ENCODE results near the gene ZNF503.

The ZNF503 gene

DNA sequence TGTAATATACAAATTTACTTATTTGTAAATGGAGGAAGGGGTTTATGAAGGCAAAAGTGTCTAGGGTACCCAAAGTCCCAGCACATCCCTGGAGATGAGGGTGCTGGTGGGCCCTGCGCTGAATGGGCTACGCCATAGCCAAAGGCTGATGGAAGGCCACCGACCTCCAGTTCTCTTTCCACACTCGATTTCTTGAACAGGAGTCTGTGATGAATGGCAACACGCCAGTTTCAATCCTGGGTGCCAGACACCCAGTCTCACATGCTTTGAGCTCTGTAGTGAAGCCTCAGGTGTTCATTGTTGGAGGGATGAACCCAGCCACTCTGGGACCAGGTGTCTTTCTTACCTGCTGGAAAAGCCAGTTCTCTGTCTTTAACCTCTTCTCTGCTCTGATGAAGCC lies 30.6 kb upstream of the ZNF503 start:
- in situ Hi-C loops (cut with MboI; ENCODE audit: low sequenced_read_pairs): no loop called here

- in situ Hi-C loops (cut with MboI; ENCODE audit: low sequenced_read_pairs): no loop called here
Observed at GRCh38 chr10:75431180-75432111, 29.9 kb upstream of the ZNF503 start, which contains the start of gene LRMDA. Gene LRMDA, plus strand, starts transcription at chr10:75431624.

DNA sequence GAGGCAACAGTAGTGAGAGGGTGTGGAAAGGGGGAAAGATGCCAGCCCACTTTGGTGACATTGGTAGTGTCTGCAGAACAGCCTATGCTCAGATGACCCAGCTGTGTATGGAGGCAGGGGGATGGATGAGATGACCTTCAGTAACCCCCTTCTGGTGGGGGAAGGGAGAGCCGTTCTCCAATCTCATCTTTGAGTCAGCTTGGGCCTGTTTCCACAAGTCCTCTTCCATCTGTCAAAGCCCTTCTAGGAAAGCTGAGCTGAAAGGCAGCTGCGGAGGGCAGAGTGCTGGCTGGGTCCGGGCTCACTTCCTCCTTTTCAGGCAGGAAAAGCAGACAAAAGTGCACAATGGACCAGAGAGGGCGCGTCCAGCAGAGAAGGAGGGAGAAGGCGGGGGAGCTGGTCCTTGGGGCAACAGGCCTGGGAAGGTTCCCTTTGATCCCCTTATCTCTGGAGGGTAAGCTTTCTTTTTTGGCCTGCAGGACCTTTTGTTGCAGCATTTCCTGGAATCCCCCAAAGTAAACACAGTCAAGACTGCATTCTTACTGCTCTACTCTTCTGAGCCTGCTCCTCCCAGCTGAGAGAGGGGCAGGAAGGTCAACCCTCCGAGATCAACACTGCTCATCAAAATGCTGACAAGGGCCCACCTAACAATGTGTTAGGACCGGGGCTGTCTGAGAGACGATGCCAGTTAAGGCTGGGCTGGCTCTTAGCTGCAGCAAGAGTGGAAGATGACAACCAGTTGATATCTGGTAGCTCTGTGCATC lies 28.6 kb upstream of the ZNF503 start:
- in situ Hi-C loops (cut with MboI; ENCODE audit: low sequenced_read_pairs): no loop called here

GRCh38 chr10:75429159-75429827 lies 27.7 kb upstream of the ZNF503 start:
- in situ Hi-C loops (cut with MboI; ENCODE audit: low sequenced_read_pairs): no loop called here

- in situ Hi-C loops (cut with MboI; ENCODE audit: low sequenced_read_pairs): no loop called here
Observed at GRCh38 chr10:75428434-75429158, 27.0 kb upstream of the ZNF503 start.

DNA sequence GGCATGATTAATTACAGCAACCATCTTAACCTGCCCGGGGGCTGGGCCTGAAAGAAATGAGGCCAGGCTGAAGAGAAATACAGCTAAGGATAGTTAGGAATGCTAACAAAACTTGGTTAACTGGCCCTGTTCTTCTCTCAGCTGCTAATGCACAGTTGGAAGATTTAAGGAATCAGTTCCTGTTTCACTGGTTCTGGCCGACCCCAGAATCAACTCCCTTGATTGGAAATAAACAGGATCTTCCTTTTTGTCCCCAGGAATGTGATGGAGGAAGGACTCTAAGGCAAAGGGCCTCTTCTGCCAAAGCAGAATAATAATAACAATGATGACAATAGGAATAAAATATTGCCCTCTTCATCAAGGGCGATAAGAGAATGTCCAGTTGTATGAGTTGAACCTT lies 26.4 kb upstream of the ZNF503 start:
- in situ Hi-C loops (cut with MboI; ENCODE audit: low sequenced_read_pairs): no loop called here

GRCh38 chr10:75426880-75427279 lies 25.3 kb upstream of the ZNF503 start:
- in situ Hi-C loops (cut with MboI; ENCODE audit: low sequenced_read_pairs): no loop called here

DNA sequence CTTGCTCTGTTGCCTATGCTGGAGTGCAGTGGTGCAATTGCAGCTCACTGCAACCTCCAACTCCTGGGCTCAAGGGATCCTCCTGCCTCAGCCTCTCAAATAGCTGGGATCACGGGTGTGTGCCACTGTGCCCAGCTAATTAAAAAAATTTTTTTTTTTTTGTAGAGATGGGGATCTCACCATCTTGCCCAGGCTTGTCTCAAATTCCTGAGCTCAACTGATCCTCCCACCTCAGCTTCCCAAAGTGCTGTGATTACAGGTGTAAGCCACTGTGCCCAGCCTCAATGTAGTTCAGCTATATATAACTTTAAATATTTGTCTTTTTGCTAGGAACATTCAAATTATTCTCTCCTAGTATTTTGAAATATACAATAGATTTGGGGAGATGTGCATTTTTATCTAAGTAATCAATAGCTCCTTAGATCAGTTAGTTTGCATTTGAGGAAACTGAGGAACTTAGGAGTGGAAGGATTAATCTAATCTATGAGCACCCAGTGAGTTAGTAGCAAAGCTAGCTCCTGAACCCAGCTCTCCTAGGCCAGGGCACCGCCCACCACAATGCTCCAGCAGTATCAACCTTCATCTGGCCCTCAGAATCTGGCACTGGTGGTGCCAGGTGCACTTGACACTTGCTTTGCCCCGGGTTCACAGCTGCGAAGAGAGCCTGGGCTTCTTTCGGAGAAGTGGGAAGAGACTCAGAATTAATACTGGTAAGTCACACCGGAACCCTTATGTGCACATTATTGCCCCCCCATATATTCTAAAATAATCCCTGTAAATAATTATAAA lies 23.9 kb upstream of the ZNF503 start:
- in situ Hi-C loops (cut with MboI; ENCODE audit: low sequenced_read_pairs): no loop called here

DNA sequence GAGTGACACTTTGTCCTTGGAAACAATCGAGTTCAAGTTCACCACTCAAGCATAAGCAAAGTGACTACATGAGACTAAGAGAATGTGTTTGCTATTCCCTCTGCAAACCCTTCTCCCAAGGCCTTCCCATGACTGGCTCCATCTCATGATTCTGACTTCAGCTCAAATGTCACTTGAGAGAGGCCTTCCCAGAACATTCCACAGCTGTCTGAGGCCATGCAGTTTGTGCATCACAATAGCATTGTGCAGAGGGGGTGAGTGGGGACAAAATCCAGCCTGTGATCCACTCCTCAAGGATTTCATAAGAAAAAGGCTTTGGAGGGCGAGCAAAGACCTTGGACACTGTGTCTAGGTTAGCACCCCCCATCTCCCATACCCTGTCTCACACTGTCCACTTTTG lies 23.0 kb upstream of the ZNF503 start:
- in situ Hi-C loops (cut with MboI; ENCODE audit: low sequenced_read_pairs): no loop called here

GRCh38 chr10:75422913-75423312 lies 21.3 kb upstream of the ZNF503 start:
- in situ Hi-C loops (cut with MboI; ENCODE audit: low sequenced_read_pairs): no loop called here

DNA sequence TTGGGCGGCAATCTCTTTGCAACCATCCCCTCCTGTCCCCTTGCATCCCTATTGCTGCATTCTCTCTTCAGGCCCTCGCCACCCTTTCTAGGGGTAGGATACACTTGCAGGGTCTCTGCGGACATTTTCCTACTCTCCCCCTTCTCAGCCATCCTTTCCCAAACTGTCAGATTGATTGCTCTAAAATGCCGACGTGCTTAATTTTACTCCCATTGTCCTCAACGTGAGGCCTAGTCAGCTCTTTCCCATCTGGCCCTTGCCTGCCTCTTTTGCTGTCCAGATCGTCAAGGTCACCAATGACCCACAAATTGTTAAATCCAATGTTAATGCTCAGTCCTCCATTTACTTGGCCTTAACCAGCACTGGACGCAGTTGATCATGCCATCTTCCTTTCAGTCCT lies 17.1 kb upstream of the ZNF503 start:
- in situ Hi-C loops (cut with MboI; ENCODE audit: low sequenced_read_pairs): no loop called here

DNA sequence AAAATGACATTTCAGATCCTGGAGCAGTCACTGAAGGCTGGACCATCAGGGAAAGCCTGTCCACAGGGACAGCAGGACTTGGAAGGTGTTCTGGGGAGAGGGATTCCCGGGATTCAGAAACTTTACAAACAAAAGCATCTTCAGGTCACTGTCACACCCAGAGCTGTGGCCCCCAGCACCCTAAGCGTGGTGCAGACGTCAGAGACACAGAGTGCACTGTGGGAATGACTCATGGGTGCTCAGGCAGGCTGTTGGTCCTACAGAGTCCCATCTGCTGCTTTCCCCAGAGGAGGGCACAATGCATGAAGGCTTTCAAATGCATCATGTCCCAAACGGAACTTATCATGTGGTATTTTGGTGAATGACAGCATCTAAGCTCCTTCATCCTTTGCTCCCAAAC lies 16.7 kb upstream of the ZNF503 start:
- in situ Hi-C loops (cut with MboI; ENCODE audit: low sequenced_read_pairs): no loop called here

DNA sequence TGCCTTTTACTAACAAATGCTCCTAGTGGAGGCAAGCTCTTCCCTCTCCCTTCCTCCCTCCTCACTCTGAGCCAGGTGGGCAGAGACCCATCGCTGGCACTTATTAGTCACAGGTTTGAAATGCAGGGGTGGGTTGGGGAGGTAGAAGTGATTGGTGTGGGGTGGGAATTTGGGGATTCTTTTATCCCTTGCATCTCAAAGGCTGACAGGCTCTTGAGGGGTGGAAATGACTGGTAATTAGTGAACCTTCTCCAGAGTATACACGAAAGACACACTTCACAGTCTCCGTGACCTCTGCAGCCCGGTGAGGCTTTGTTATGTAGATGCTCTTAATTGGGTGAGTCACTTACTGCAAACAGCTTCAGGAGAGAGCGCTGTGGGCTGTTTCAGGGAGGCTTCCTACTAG lies 16.0 kb upstream of the ZNF503 start:
- in situ Hi-C loops (cut with MboI; ENCODE audit: low sequenced_read_pairs): no loop called here

- in situ Hi-C loops (cut with MboI; ENCODE audit: low sequenced_read_pairs): no loop called here
Observed at GRCh38 chr10:75414527-75414926, 13.0 kb upstream of the ZNF503 start.

DNA sequence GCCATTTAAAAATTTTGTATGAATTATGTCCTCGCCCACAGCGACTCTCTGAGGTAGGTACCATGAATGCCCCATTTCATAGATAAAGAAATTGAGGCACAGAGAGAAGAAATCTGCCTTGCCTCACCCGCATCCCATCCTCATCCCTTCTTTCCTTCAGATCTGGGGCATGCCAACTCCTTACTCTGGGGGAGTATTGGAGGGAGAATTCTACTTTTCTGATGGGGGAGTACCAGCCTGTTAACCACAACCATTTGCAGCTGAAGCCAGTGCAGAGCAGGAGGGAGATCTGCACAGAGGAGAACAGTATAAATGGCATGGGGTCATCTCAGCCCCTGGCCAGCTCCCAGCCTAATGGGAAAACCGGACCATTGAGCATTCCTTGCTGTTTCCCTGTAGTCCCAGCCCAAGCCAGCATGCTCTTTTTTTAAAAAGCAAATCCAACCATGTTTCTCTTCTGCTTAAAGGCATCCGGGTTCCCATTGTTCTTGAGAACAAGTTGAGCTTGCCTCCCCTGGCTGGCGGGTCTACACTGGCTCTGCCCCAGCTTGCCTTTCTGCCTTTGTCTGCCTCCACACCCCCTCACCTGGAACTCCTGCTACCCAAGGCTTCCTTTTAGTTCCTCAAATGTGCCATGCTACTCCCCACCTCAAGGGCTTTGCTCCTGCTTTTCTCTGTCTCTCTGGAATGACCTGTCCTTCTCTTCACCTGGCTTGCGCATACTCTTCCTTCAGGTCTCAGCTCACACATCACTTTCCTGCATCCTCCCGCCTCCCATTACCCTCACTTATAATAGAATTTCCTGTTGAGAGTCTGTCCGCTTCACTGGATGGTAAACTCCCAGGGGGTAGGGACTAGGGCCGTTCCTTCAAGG lies 8.8 kb upstream of the ZNF503 start:
- in situ Hi-C loops (cut with MboI; ENCODE audit: low sequenced_read_pairs): no loop called here

- in situ Hi-C loops (cut with MboI; ENCODE audit: low sequenced_read_pairs): no loop called here
Observed at GRCh38 chr10:75408911-75409885, 7.6 kb upstream of the ZNF503 start.

DNA sequence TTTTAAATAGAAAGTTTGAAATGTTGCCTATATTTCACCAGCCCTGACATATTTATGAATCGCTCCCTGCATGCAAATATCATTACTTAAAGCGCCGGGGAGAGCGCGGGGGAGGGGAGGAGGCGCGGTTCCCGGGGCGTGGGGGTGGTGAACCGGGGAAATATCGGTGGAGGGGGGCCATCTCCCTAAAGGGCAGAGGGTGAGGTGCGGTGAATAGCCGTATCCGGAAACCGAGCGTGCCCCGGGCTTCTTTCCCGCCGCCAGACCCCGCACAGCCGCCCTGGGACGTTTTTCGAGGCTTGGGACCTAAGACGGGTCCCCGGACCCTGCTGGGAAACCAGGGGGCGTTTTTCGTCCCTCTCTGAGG lies 6.9 kb upstream of the ZNF503 start:
- in situ Hi-C loops (cut with MboI; ENCODE audit: low sequenced_read_pairs): no loop called here
